HEK293 (cell line): ENCODE data around the gene WNT9B.

Experiments used
- CTCF ChIA-PET: fragments of 350-600 bp; formaldehyde crosslinking; extraction: SDS; loops from one replicate; lab custom pipeline; 2021; ENCODE audit warnings: antibody characterized with exemption; lab: Yijun Ruan, JAX
- POLR2A ChIA-PET: fragments of 300-600 bp; formaldehyde crosslinking; extraction: SDS; loops from one replicate; lab custom pipeline; 2020; ENCODE audit warnings: antibody characterized with exemption, inconsistent platforms; lab: Yijun Ruan, JAX
- H3K27ac ChIP-seq: fragments of 200-500 bp; sonication (Bioruptor generic); 2 replicates; pipeline ENCODE4 v1.5.1; 2014; ENCODE audit warnings: low read depth, low read length, control low read depth, inconsistent platforms; ENCODE audit errors: extremely low read depth
- H3K36me3 ChIP-seq, 2 experiments: fragments of 200-500 bp in 1 of 2; sonication (Bioruptor generic) in 1 of 2; 1 replicate in 1 of 2; 2 replicates in 1 of 2; pipeline ENCODE4 v1.5.1; 2014 to 2017; ENCODE audit warnings: inconsistent platforms in 2 of 2, low read length in 2 of 2; ENCODE audit not compliant: control insufficient read depth in 2 of 2, insufficient read depth in 1 of 2
- H3K4me1 ChIP-seq: fragments of 200-500 bp; sonication (Bioruptor generic); 2 replicates; pipeline ENCODE4 v1.5.1; 2014; ENCODE audit warnings: mild to moderate bottlenecking, low read length, inconsistent platforms; ENCODE audit not compliant: control insufficient read depth, insufficient read depth
- H3K4me3 ChIP-seq: 2 replicates; pipeline ENCODE4 v1.5.1; 2011; ENCODE audit warnings: low read depth, mild to moderate bottlenecking, control low read depth, low read length, moderate library complexity
- H3K9me3 ChIP-seq: fragments of 200-500 bp; sonication (Bioruptor generic); 2 replicates; pipeline ENCODE4 v1.5.1; 2014; ENCODE audit warnings: low read depth, low read length, inconsistent platforms; ENCODE audit not compliant: control insufficient read depth, insufficient read depth
- KLF7 ChIP-seq: fragments of 450-650 bp; formaldehyde crosslinking; IDR thresholded peaks from 2 replicates; pipeline ENCODE4 v1.5.1; 2016; ENCODE audit warnings: missing biosample characterization, missing genetic modification characterization, borderline replicate concordance
- ZFP41 ChIP-seq: fragments of 450-650 bp; formaldehyde crosslinking; IDR thresholded peaks from 2 replicates; pipeline ENCODE4 v1.5.1; 2016; ENCODE audit warnings: missing biosample characterization, missing genetic modification characterization, borderline replicate concordance
- ZNF138 ChIP-seq: fragments of 450-650 bp; formaldehyde crosslinking; IDR thresholded peaks from 2 replicates; pipeline ENCODE4 v1.5.1; 2016; ENCODE audit warnings: missing biosample characterization, missing genetic modification characterization, borderline replicate concordance
- ZNF600 ChIP-seq: fragments of 450-650 bp; formaldehyde crosslinking; IDR thresholded peaks from 2 replicates; pipeline ENCODE4 v1.5.1; 2016; ENCODE audit warnings: missing biosample characterization, missing genetic modification characterization
- ZNF621 ChIP-seq: fragments of 450-650 bp; formaldehyde crosslinking; IDR thresholded peaks from 2 replicates; pipeline ENCODE4 v1.5.1; 2017; ENCODE audit warnings: missing biosample characterization, missing genetic modification characterization
- ZNF707 ChIP-seq: fragments of 450-650 bp; formaldehyde crosslinking; IDR thresholded peaks from 2 replicates; pipeline ENCODE4 v1.5.1; 2016; ENCODE audit warnings: missing biosample characterization, missing genetic modification characterization
- TF ChIP-seq, protein P1 (sequence below): sonication (generic); formaldehyde crosslinking; IDR thresholded peaks from 2 replicates; pipeline ENCODE4 v1.8.1; 2022; ENCODE audit warnings: mild to moderate bottlenecking, moderate library complexity, missing genetic modification reagents
- TF ChIP-seq, protein P2 (sequence below): fragments of 450-650 bp; formaldehyde crosslinking; conservative IDR thresholded peaks from 2 replicates; pipeline ENCODE4 v1.5.1; 2016; ENCODE audit warnings: low read depth, missing biosample characterization, missing genetic modification characterization
- TF ChIP-seq, protein P3 (sequence below): fragments of 450-650 bp; formaldehyde crosslinking; IDR thresholded peaks from 2 replicates; pipeline ENCODE4 v1.5.1; 2016; ENCODE audit warnings: missing biosample characterization, missing genetic modification characterization
- TF ChIP-seq, protein P4 (sequence below): fragments of 450-650 bp; formaldehyde crosslinking; IDR thresholded peaks from 2 replicates; pipeline ENCODE4 v1.5.1; 2017; ENCODE audit warnings: missing biosample characterization, missing genetic modification characterization
- TF ChIP-seq, protein P5 (sequence below): fragments of 450-650 bp; formaldehyde crosslinking; IDR thresholded peaks from 2 replicates; pipeline ENCODE4 v1.5.1; 2016; ENCODE audit warnings: missing biosample characterization, missing genetic modification characterization, borderline replicate concordance

The WNT9B gene

DNA sequence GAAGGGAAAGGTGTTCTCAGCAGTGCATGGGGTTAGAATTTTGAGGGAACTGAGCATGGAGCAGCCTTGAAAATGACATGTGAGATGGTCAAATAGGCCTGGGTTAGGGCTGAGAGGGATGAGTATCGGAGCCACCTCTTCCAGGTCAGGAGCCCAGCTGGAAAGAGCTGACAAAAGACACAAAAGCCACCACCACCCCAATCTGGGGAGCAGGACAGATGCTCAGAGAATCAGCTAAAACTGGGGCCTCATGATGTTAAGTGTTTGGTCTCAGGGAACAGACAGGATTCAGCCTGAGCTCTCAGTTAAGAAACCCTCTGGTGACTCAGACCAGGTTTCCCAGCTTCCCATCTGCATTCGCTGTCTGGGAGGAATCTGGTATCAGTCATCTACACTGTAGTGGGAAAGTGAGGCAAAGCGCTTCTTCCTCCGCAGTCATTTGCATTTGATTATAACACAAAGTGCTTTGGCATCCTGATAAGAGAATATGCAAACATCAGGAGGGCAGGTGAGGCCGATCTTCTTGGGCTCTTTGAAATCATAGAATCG, 2.6 kb downstream of the WNT9B start (continued):
- TF ChIP-seq, protein P1, sequence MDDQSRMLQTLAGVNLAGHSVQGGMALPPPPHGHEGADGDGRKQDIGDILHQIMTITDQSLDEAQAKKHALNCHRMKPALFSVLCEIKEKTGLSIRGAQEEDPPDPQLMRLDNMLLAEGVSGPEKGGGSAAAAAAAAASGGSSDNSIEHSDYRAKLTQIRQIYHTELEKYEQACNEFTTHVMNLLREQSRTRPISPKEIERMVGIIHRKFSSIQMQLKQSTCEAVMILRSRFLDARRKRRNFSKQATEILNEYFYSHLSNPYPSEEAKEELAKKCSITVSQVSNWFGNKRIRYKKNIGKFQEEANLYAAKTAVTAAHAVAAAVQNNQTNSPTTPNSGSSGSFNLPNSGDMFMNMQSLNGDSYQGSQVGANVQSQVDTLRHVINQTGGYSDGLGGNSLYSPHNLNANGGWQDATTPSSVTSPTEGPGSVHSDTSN (CRISPR knock-in tag), result no peak
- TF ChIP-seq, protein P2, sequence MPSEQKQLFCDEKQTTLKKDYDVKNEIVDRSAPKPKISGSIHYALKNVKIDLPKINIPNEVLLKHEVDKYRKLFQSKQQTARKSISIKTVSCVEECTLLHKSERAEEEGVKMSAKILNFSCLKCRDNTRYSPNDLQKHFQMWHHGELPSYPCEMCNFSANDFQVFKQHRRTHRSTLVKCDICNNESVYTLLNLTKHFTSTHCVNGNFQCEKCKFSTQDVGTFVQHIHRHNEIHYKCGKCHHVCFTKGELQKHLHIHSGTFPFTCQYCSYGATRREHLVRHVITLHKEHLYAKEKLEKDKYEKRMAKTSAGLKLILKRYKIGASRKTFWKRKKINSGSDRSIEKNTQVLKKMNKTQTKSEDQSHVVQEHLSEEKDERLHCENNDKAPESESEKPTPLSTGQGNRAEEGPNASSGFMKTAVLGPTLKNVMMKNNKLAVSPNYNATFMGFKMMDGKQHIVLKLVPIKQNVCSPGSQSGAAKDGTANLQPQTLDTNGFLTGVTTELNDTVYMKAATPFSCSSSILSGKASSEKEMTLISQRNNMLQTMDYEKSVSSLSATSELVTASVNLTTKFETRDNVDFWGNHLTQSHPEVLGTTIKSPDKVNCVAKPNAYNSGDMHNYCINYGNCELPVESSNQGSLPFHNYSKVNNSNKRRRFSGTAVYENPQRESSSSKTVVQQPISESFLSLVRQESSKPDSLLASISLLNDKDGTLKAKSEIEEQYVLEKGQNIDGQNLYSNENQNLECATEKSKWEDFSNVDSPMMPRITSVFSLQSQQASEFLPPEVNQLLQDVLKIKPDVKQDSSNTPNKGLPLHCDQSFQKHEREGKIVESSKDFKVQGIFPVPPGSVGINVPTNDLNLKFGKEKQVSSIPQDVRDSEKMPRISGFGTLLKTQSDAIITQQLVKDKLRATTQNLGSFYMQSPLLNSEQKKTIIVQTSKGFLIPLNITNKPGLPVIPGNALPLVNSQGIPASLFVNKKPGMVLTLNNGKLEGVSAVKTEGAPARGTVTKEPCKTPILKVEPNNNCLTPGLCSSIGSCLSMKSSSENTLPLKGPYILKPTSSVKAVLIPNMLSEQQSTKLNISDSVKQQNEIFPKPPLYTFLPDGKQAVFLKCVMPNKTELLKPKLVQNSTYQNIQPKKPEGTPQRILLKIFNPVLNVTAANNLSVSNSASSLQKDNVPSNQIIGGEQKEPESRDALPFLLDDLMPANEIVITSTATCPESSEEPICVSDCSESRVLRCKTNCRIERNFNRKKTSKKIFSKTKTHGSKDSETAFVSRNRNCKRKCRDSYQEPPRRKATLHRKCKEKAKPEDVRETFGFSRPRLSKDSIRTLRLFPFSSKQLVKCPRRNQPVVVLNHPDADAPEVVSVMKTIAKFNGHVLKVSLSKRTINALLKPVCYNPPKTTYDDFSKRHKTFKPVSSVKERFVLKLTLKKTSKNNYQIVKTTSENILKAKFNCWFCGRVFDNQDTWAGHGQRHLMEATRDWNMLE, result no peak
- no peak for TF ChIP-seq ZNF138 (tag by site-specific recombination)
- TF ChIP-seq ZNF621 (tag by site-specific recombination), result no peak
- no peak for TF ChIP-seq KLF7

DNA sequence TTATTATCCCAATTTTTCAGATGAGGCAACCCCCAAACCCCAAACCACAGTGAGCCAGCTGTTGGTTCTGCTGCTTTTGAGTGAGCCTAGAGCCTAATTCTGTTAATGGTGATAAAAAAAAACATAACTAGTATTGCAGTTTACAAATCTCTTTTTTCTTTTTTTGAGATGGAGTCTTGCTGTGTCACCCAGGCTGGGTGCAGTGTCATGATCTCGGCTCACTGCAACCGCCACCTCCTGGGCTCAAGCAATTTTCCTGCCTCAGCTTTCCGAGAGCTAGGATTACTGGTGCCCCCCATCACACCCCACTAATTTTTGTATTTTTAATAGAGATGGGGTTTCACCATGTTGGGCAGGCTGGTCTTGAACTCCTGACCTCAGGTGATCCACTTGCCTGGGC, 3.1 kb downstream of the WNT9B start:
- ChIA-PET CTCF (interaction anchor here (0.6 to 1.2 kb wide), 6 partner anchors 11 to 1145 kb away, joined by 3 to 4 read pairs (median 4); no protein-coding TSS in a partner anchor), POLR2A (no interaction called here)
- Histone ChIP-seq H3K36me3 (no peaks in the 10 kb centered on the region), H3K27ac (no peak overlapping the region), H3K4me1 (no peaks in the 10 kb centered on the region; the same call in 1 of the 2 replicates), H3K9me3 (no peaks in the 10 kb centered on the region), H3K4me3 (no peak overlapping the region)
- TF ChIP-seq, protein P3, sequence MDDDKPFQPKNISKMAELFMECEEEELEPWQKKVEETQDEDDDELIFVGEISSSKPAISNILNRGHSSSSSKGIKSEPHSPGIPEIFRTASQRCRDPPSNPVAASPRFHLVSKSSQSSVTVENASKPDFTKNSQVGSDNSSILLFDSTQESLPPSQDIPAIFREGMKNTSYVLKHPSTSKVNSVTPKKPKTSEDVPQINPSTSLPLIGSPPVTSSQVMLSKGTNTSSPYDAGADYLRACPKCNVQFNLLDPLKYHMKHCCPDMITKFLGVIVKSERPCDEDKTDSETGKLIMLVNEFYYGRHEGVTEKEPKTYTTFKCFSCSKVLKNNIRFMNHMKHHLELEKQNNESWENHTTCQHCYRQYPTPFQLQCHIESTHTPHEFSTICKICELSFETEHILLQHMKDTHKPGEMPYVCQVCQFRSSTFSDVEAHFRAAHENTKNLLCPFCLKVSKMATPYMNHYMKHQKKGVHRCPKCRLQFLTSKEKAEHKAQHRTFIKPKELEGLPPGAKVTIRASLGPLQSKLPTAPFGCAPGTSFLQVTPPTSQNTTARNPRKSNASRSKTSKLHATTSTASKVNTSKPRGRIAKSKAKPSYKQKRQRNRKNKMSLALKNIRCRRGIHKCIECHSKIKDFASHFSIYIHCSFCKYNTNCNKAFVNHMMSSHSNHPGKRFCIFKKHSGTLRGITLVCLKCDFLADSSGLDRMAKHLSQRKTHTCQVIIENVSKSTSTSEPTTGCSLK, result no peak
- TF ChIP-seq, protein P4, sequence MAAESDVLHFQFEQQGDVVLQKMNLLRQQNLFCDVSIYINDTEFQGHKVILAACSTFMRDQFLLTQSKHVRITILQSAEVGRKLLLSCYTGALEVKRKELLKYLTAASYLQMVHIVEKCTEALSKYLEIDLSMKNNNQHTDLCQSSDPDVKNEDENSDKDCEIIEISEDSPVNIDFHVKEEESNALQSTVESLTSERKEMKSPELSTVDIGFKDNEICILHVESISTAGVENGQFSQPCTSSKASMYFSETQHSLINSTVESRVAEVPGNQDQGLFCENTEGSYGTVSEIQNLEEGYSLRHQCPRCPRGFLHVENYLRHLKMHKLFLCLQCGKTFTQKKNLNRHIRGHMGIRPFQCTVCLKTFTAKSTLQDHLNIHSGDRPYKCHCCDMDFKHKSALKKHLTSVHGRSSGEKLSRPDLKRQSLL (tag by site-specific recombination), result no peak
- TF ChIP-seq ZNF600 (tag by site-specific recombination) (no peak), ZFP41 (tag by site-specific recombination) (no peak), ZNF707 (tag by site-specific recombination) (no peak)
- TF ChIP-seq, protein P5, sequence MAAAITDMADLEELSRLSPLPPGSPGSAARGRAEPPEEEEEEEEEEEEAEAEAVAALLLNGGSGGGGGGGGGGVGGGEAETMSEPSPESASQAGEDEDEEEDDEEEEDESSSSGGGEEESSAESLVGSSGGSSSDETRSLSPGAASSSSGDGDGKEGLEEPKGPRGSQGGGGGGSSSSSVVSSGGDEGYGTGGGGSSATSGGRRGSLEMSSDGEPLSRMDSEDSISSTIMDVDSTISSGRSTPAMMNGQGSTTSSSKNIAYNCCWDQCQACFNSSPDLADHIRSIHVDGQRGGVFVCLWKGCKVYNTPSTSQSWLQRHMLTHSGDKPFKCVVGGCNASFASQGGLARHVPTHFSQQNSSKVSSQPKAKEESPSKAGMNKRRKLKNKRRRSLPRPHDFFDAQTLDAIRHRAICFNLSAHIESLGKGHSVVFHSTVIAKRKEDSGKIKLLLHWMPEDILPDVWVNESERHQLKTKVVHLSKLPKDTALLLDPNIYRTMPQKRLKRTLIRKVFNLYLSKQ (tag by site-specific recombination), result no peak
